HCEC 1CT (cell line): ENCODE data around the gene MTHFSD.
A peak's percentile ranks its signal among the peaks of the same experiment; 100 is the strongest.
"Not testable (repeated sequence)": the region's sequence is repeated elsewhere in the genome, so short reads cannot be mapped to it uniquely, and the experiment has no call there.

Source experiments
- DNase-seq: peaks from one replicate; pipeline ENCODE4 v3.0.0-alpha.2; 2017

The MTHFSD gene

GRCh38 chr16:86554917-86555703 is at the start of gene MTHFSD:
Gene MTHFSD, minus strand, starts transcription at chr16:86555235. Its CDS starts 51 bp downstream, at chr16:86555184.
- DNase-seq: peak; percentile 87

- DNase-seq: no peak
Observed at GRCh38 chr16:86604436-86605193, 49.6 kb upstream of the MTHFSD start.

GRCh38 chr16:86602521-86602920 is 47.5 kb upstream of the MTHFSD start:
- no peak for DNase-seq

GRCh38 chr16:86601356-86601755 is 46.3 kb upstream of the MTHFSD start:
- no peak for DNase-seq

DNA sequence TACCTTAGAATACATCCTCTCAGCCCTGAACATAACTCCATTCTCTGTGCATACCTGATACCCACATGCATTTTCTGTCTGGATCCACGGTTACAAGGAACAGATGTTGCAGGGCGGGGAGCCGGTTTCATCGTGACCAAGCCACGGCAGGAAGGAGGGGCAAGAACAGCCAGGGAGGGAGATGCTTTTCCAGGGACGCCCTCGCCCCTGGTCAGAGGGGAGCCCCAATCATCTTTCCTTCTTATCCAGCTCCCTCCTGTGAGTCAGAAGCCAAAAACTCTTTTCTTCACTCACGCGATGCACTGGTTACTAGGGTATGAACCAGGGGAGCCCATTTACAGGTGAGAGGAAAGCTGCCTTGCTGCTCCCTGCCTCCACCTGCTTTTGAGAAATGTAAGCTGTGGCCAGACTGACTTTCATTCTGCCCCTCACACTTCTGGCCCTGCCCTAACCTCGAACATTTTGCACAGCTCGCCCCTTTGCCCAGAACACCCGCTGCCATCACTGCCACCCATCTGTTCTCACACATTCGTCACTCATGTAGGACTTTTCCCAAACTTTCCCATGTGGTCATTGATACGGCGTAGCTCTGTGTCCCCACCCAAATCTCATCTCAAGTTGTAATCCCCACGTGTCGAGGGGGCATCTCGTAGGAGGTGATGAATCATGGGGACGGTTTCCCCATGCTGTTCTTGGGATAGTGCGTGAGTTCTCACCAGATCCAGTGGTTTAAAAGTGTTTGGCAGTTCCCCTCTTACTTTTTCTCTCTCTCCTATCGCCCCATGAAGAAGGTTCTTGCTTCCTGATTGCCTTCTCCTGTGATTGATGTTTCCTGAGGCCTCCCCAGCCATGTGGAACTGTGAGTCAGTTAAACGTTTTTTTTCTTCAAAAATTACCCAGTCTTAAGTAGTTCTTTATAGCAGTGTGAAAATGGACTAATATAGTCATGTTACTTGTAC is 43.9 kb upstream of the MTHFSD start:
- no peak for DNase-seq

DNA sequence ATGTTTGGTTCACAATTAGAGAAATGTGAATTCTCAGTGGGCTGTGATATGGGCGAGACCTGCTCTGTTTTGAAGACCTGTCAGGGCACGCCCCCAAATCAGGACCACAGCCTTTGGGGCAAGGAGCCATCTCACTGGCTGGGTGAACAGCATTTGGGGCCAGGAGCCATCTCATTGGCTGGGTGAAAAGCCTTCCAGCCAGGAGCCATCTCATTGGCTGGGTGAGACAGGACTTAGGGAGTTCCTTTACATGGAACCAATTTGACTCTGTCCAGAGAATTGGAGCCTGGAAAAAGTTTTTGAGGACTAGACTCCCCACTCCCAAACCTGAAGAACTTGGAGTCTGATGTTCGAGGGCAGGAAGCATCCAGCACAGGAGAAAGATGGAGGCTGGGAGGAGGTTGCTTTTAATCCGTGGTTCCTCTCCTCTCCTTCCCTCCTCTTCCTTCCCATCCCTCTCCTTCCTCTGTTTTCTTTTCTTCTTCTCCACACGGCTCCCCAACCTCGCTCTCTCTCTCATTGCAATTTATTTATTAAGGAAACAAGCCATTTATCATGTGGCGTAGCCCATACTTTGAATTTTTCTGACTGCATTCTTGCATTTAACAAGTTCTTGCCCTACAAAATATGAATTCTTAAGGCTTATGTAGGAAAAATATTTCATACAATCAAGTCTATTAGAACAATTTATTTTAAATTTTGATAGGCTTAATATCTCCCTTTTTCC is 43.0 kb upstream of the MTHFSD start:
- DNase-seq: no peak

- DNase-seq: no peak
Observed at GRCh38 chr16:86597126-86597879, 42.3 kb upstream of the MTHFSD start.

DNA sequence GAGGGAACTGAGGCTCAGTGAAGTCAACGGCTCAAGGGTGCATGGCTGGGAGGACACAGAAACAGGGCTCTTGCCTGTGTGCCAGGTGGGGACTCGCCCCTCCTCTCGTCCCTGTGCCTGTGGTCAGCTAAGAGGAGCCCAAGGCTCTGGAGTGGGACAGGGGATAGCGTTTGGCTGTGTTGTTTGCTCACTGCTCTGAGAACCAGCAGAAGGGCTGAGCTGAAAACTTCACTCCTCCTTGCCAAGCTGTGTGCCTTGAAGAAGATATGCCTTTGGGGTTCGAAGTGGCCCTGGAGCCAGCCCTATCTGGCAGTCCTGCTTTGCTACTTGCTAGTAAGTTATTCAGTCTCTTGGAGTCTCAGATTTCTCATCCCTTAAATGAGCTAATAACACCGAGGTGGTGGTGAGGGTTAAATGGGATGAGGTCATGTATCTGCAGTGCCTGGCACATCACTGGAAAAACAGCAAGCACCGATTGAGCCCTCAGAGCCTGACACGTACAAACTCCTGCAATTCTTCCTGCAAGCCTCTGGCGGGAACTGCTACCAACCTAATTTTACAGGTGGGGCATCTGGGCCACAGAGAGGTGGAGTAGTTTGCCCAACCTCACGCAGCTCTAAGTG is 41.1 kb upstream of the MTHFSD start:
- DNase-seq: no peak

- no peak for DNase-seq
Observed at GRCh38 chr16:86594721-86595120, 39.7 kb upstream of the MTHFSD start.

DNA sequence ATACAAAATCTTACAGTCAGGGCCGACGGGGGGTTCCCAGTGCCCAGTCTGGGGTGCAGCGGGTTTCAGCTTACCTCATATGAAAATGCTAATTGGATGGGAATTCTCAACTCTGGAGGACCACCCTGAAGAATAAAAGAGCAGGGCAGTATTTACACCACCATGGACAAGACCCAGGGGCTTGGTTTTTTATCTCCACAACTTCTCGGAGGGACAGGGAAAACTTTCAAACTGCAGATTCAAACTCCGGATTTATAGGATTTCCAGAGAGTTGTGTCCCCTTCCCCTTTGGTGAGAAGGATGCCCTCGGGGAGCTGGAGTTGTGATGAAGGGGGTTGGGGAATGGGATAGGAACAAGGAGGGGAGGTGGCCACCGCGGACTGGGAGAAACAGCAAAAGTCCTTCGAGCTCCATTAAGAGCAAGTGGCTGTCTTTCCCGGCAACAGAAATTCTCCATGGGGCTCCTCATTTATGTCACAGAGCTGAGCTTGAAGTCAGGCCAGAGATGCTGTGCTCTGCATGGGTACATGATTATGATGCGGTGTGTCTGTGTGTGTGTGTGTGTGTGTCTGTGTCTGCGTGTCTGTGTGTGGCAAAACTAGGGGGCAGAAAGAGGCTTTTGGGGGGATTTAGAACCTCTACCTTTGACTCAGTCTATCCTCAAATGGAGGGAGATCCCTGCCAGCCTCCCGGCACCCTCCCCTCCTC is 39.0 kb upstream of the MTHFSD start:
- DNase-seq: no peak

- no peak for DNase-seq
Observed at GRCh38 chr16:86591270-86591669, 36.2 kb upstream of the MTHFSD start.

DNA sequence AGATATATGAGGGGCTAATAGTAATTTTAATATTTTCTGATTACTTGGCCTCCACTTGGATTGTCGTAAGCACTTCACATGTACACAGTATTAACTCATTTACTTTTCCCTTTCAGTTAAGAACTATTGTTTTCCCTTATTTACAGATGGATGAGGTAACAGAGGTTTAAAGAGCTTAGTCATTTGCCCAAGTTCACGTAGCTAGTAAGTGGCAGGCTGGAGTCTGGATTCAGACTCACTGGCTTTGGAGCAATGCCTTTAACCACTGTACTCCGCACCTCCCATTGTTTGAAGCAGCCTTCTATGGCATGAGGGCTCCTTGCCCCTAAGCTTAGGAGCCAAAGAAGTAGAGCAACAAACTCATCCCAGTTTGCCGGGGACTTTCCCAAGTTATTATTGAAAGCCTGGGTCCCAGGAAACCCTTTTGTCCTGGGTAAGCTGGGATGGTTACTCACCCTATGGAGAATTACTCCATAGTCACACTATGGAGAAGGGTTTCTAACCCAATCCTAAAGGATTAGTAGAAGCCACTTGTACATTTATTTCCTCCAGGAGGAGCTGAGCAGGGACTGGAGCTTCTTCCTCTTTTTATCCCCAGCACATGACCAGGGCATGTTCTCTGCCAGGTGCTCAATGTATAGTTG is 35.6 kb upstream of the MTHFSD start:
- peak; percentile 94 for DNase-seq

DNA sequence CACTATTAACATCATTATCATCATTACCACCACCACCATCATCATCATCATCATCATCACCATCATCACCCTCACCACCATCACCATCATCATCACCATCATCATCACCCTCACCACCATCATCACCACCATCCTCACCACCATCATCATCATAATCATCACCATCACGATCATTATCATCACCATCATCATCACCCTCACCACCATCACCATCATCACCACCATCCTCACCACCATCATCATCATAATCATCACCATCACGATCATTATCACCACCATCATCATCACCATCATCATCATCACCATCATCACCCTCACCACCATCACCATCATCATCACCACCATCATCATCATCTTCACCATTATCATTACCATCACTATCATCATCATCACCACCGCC is 32.9 kb upstream of the MTHFSD start:
- DNase-seq: not testable (repeated sequence)

DNA sequence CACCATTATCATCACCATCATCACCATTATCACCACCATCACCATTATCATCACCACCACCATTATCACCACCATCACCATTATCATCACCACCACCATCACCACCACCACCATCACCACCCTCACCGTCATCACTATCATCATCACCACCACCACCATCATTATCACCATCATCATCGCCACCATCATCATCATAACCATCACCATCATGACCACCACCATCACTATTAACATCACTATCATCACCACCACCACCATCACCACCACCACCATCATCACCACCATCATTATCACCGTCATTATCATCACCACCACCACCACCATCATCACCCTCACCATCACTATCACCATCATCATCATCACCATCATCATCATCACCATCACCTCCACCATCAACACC is 32.5 kb upstream of the MTHFSD start:
- DNase-seq: no peak

GRCh38 chr16:86585821-86586611 is 31.0 kb upstream of the MTHFSD start:
- DNase-seq: peak; percentile 95

GRCh38 chr16:86584726-86585721 is 30.0 kb upstream of the MTHFSD start:
- DNase-seq: peak; percentile 82

DNA sequence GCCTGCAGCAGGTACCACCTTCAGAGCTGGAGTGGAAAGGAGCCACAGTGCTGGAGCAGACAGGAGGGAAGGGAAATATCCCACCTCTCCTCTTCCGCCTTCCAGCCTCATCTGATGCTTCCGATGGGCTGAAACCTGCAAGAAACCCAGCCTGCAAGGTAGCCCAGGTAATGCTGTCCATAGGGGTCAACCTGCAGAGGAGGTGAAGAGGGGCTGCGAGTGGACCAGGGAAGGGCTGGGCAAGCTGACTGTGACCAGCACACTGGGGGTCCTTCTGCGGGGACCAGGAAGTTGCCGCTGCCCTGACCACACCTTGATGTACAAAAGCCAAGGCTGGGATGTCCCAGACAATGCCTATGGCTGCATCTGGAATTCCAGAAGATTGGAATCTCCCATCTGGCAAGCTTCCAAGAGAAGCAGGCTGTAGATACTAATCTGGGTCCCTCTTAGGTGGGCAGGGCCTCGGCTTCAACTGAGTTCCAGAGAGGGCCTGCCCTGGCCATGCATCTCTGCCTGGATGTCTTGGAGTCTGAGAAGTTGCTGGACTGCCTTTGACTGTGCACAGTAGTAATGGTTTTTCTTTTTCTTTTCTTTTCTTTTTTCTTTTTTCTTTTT is 29.1 kb upstream of the MTHFSD start:
- DNase-seq: no peak
